GM12878 (cell line): ENCODE results near the gene MTX1. TPM values are rescaled to one million over a fixed set of nuclear protein-coding genes. Genes with fewer than 3 reads are reported as not detected.

Experiments used
- CEBPB ChIP-seq, 2 experiments: fragments of 150-350 bp in 1 of 2; IDR thresholded peaks; 2 replicates each; pipeline ENCODE4 v1.6.1; 2012 to 2014; ENCODE audit warnings: low read depth in 2 of 2, low read length in 2 of 2, borderline replicate concordance in 1 of 2, inconsistent platforms in 1 of 2
- EP300 ChIP-seq, 2 experiments: fragments of 150-350 bp in 1 of 2; IDR thresholded peaks; 2 replicates each; pipeline ENCODE4 v1.6.1; 2011 to 2012; ENCODE audit warnings: low read depth in 2 of 2, low read length in 2 of 2, borderline replicate concordance in 1 of 2, improper control_type of control experiment in 1 of 2, inconsistent platforms in 1 of 2; ENCODE audit not compliant: control insufficient read depth in 1 of 2
- GABPA ChIP-seq: IDR thresholded peaks from 2 replicates; pipeline ENCODE4 v1.6.1; 2014; ENCODE audit warnings: antibody characterized with exemption, low read depth, mild to moderate bottlenecking, inconsistent platforms
- HDAC6 ChIP-seq: fragments of 200-600 bp; sonication (generic); IDR thresholded peaks from one replicate; pipeline ENCODE4 v1.8.0; 2017; ENCODE audit warnings: antibody characterized with exemption; ENCODE audit not compliant: unreplicated experiment
- IRF5 ChIP-seq: fragments of 450-650 bp; IDR thresholded peaks from 2 replicates; pipeline ENCODE4 v1.6.1; 2017; ENCODE audit warnings: borderline replicate concordance
- MAX ChIP-seq: IDR thresholded peaks from 2 replicates; pipeline ENCODE4 v1.6.1; 2012; ENCODE audit warnings: low read depth, low read length, improper control_type of control experiment
- MYB ChIP-seq: fragments of 150-350 bp; IDR thresholded peaks from 2 replicates; pipeline ENCODE4 v1.6.1; 2014; ENCODE audit warnings: mild to moderate bottlenecking, low read depth, low read length, borderline replicate concordance
- NKRF ChIP-seq: fragments of 450-650 bp; conservative IDR thresholded peaks from 2 replicates; pipeline ENCODE4 v1.6.1; 2017; ENCODE audit warnings: mild to moderate bottlenecking, moderate library complexity
- REST ChIP-seq: IDR thresholded peaks from 2 replicates; pipeline ENCODE4 v1.6.1; 2012; ENCODE audit warnings: mild to moderate bottlenecking, low read depth, low read length
- SMC3 ChIP-seq: IDR thresholded peaks from 2 replicates; pipeline ENCODE4 v1.6.1; 2011; ENCODE audit warnings: low read length, improper control_type of control experiment, borderline replicate concordance
- SUPT20H ChIP-seq: IDR thresholded peaks from 2 replicates; pipeline ENCODE4 v1.6.1; 2011; ENCODE audit warnings: low read depth, mild to moderate bottlenecking, low read length, moderate library complexity, borderline replicate concordance; ENCODE audit not compliant: control insufficient read depth
- WRNIP1 ChIP-seq: IDR thresholded peaks from 2 replicates; pipeline ENCODE4 v1.6.1; 2011; ENCODE audit warnings: low read depth, low read length, improper control_type of control experiment, borderline replicate concordance
- ZBED1 ChIP-seq: IDR thresholded peaks from 2 replicates; pipeline ENCODE4 v1.6.1; 2016; ENCODE audit warnings: borderline replicate concordance
- ZBTB40 ChIP-seq: fragments of 450-650 bp; IDR thresholded peaks from 2 replicates; pipeline ENCODE4 v1.6.1; 2016; ENCODE audit warnings: mild to moderate bottlenecking, moderate library complexity, borderline replicate concordance
- polyA plus RNA-seq, 11 experiments: library from polyadenylated mRNA; depleted of rRNA in 4 of 11; unstranded in 6 of 11; stranded (reverse) in 5 of 11; fragments of >200 nt; fragmentation: Nextera tagmentation in 4 of 11; fragmentation: Illumina TruSeq in 1 of 11; extraction: Ambion mirVana in 4 of 11; extraction: Trizol in 1 of 11; gene quantifications; 1 replicate in 1 of 11; 2 replicates in 10 of 11; pipeline versions ENCODE4 v1.2.1 to v1.2.3, GENCODE V29; 2011 to 2016; ENCODE audit warnings: inconsistent platforms in 2 of 11, missing spikeins in 2 of 11, low read depth in 1 of 11
- total RNA-seq, 4 experiments: library from RNA; depleted of rRNA in 3 of 4; stranded (reverse); fragments of >200 nt in 3 of 4; fragmentation: Illumina TruSeq in 1 of 4; extraction: Trizol in 1 of 4; gene quantifications; 2 replicates each; pipeline versions ENCODE4 v1.2.1 to v1.2.3, GENCODE V29; 2013 to 2021

MTX1 gene
- total and polyA plus RNA-seq, 10 of the 15 experiments (the other 5 are each of a cell fraction or from before 2014, with no cell fraction given): 15.8 to 92.0 (median 49.1) TPM

- TF ChIP-seq CEBPB (IDR thresholded peaks at IDR 0.05; ENCODE audit: borderline replicate concordance in 1 of 2, low read depth in 2 of 2, low read length in 2 of 2): no peak
- TF ChIP-seq NKRF: peak; percentile 62
- TF ChIP-seq EP300 (IDR thresholded peaks at IDR 0.05; ENCODE audit: borderline replicate concordance in 1 of 2, control insufficient read depth in 1 of 2, low read depth in 2 of 2, low read length in 2 of 2): peak; percentile 40 to 48; a peak in 2 of 4 replicates
- TF ChIP-seq WRNIP1: no peak
- TF ChIP-seq HDAC6: peak; percentile 51
- no peak; the same call in 1 of the 2 replicates for TF ChIP-seq REST
- TF ChIP-seq ZBED1: peak; percentile 95
- peak; percentile 48; the same call in 1 of the 2 replicates for TF ChIP-seq ZBTB40
- peak; percentile 77; the same call in 1 of the 2 replicates for TF ChIP-seq MYB
- TF ChIP-seq SMC3: no peak
- no peak for TF ChIP-seq SUPT20H
- peak; percentile 46; the same call in 1 of the 2 replicates for TF ChIP-seq MAX
- peak; percentile 39; the same call in 1 of the 2 replicates for TF ChIP-seq IRF5
- no peak; the same call in 1 of the 2 replicates for TF ChIP-seq GABPA
These were observed 36.1 kb downstream of the MTX1 start (continued) for GRCh38 chr1:155244368-155245162.
